Activated T-cell treated with anti-CD3 and anti-CD28 coated beads, Interleukin-2, amount 50 U/mL, for 72 hours (primary cell): ENCODE data around the gene WDR91. TPM values are rescaled to one million over a fixed set of nuclear protein-coding genes. Genes with fewer than 3 reads are reported as not detected.

Experiments
- ATAC-seq, 2 donors: fragments of 150-1000 bp; cut with Tn5 transposase; replicated peaks in 1 of 2; 2 replicates each; pipeline ENCODE4 v1.10.0; 2021; ENCODE audit warnings: moderate library complexity in 2 of 2, mild to moderate bottlenecking in 1 of 2
- DNase-seq, 2 donors: peaks; one replicate each; pipeline ENCODE4 v3.0.0; 2021 to 2022; ENCODE audit warnings: mixed read lengths in 1 of 2
- H3K27ac Mint-ChIP-seq: one replicate; pipeline ENCODE4 v1.8.0; 2022; ENCODE audit warnings: mild to moderate bottlenecking, moderate library complexity, mixed read lengths
- H3K27me3 Mint-ChIP-seq: one replicate; pipeline ENCODE4 v1.8.0; 2022; ENCODE audit warnings: low read depth, mixed read lengths
- H3K36me3 Mint-ChIP-seq, 2 donors: one replicate each; pipeline ENCODE4 v1.8.0; 2022; ENCODE audit warnings: mixed read lengths in 2 of 2, mild to moderate bottlenecking in 1 of 2; ENCODE audit not compliant: insufficient read depth in 2 of 2
- H3K4me1 Mint-ChIP-seq: one replicate; pipeline ENCODE4 v1.8.0; 2022; ENCODE audit warnings: low read depth, mixed read lengths
- H3K4me3 Mint-ChIP-seq, 2 donors: one replicate each; pipeline ENCODE4 v1.8.0; 2022; ENCODE audit warnings: mild to moderate bottlenecking in 2 of 2, mixed read lengths in 2 of 2, moderate library complexity in 2 of 2
- H3K9me3 Mint-ChIP-seq, 2 donors: one replicate each; pipeline ENCODE4 v1.8.0; 2022; ENCODE audit warnings: mixed read lengths in 2 of 2
- total RNA-seq, 2 donors: library from RNA; stranded (reverse); gene quantifications; one replicate each; pipeline ENCODE4 v1.2.3, GENCODE V29; 2022

WDR91 gene
- total RNA-seq, 2 donors from 2014 or later = 21.5 to 27.1 TPM

GRCh38 chr7:135189221-135189662 lies 22.1 kb downstream of the WDR91 start:
- no peaks in the 10 kb centered on the region for H3K27me3 Mint-ChIP-seq
- no peak overlapping the region for H3K4me3 Mint-ChIP-seq
- no peak for DNase-seq
- no peak overlapping the region for H3K27ac Mint-ChIP-seq
- peaks cover 1 to 16% of the 10 kb centered on the region in 2 donors for H3K36me3 Mint-ChIP-seq
- H3K4me1 Mint-ChIP-seq = peaks cover 14% of the 10 kb centered on the region
- H3K9me3 Mint-ChIP-seq = no peaks in the 10 kb centered on the region
- ATAC-seq = no peak

- peaks cover 14% of the 10 kb centered on the region for H3K4me1 Mint-ChIP-seq
- H3K4me3 Mint-ChIP-seq = no peak overlapping the region
- H3K36me3 Mint-ChIP-seq = peaks cover 4 to 22% of the 10 kb centered on the region in 2 donors
- DNase-seq = no peak
- H3K27ac Mint-ChIP-seq = no peak overlapping the region
- no peaks in the 10 kb centered on the region for H3K27me3 Mint-ChIP-seq
- ATAC-seq = no peak
- no peaks in the 10 kb centered on the region for H3K9me3 Mint-ChIP-seq
Observed at GRCh38 chr7:135188298-135188984, 22.9 kb downstream of the WDR91 start.

- Mint-ChIP-seq H3K36me3 (peaks cover 13 to 31% of the 10 kb centered on the region in 2 donors), H3K4me3 (peak overlapping the region; percentile 40 to 47), H3K27me3 (no peaks in the 10 kb centered on the region), H3K4me1 (peaks cover 14% of the 10 kb centered on the region), H3K9me3 (peaks cover 0 to 2% of the 10 kb centered on the region in 2 donors), H3K27ac (peak overlapping the region; percentile 66)
- ATAC-seq (peak; percentile 86), DNase-seq (peak; percentile 57)
Observed at GRCh38 chr7:135186841-135187253, 24.5 kb downstream of the WDR91 start.

- H3K27me3 Mint-ChIP-seq = no peaks in the 10 kb centered on the region
- H3K27ac Mint-ChIP-seq = no peak overlapping the region
- ATAC-seq (peak in 1 of 2 donors; percentile 13), DNase-seq (no peak)
- peak overlapping the region in 1 of 2 donors; percentile 40 for H3K4me3 Mint-ChIP-seq
- peaks cover 18 to 37% of the 10 kb centered on the region in 2 donors for H3K36me3 Mint-ChIP-seq
- H3K9me3 Mint-ChIP-seq = peaks cover 4 to 6% of the 10 kb centered on the region in 2 donors
- H3K4me1 Mint-ChIP-seq = peaks cover 14% of the 10 kb centered on the region
Observed at GRCh38 chr7:135186261-135186540, 25.1 kb downstream of the WDR91 start.

- Mint-ChIP-seq H3K4me1 (peaks cover 14% of the 10 kb centered on the region), H3K27me3 (no peaks in the 10 kb centered on the region), H3K27ac (peak overlapping the region; percentile 20), H3K9me3 (peaks cover 6% of the 10 kb centered on the region in 2 donors), H3K4me3 (no peak overlapping the region), H3K36me3 (peaks cover 18 to 39% of the 10 kb centered on the region in 2 donors)
- DNase-seq (no peak), ATAC-seq (no peak)
Observed at GRCh38 chr7:135185471-135186260, 25.7 kb downstream of the WDR91 start.

GRCh38 chr7:135184254-135184841 lies 27.0 kb downstream of the WDR91 start:
- DNase-seq = no peak
- Mint-ChIP-seq H3K27me3 (no peaks in the 10 kb centered on the region), H3K36me3 (peaks cover 23 to 46% of the 10 kb centered on the region in 2 donors), H3K4me1 (peaks cover 19% of the 10 kb centered on the region), H3K9me3 (peaks cover 9 to 10% of the 10 kb centered on the region in 2 donors), H3K4me3 (no peak overlapping the region), H3K27ac (no peak overlapping the region)
- ATAC-seq = no peak

GRCh38 chr7:135183478-135183877 lies 27.8 kb downstream of the WDR91 start:
- no peak for ATAC-seq
- Mint-ChIP-seq H3K4me3 (no peak overlapping the region), H3K27ac (no peak overlapping the region), H3K27me3 (no peaks in the 10 kb centered on the region), H3K9me3 (peaks cover 12 to 13% of the 10 kb centered on the region in 2 donors), H3K4me1 (peaks cover 19% of the 10 kb centered on the region), H3K36me3 (peaks cover 29 to 50% of the 10 kb centered on the region in 2 donors)
- DNase-seq = no peak

GRCh38 chr7:135181929-135182678 lies 29.2 kb downstream of the WDR91 start:
- Mint-ChIP-seq H3K9me3 (peaks cover 12 to 13% of the 10 kb centered on the region in 2 donors), H3K4me3 (no peak overlapping the region), H3K36me3 (peaks cover 29 to 51% of the 10 kb centered on the region in 2 donors), H3K4me1 (peaks cover 13% of the 10 kb centered on the region), H3K27me3 (no peaks in the 10 kb centered on the region), H3K27ac (no peak overlapping the region)
- ATAC-seq = no peak
- no peak for DNase-seq

- no peak overlapping the region for H3K27ac Mint-ChIP-seq
- peaks cover 6% of the 10 kb centered on the region for H3K4me1 Mint-ChIP-seq
- peaks cover 12 to 13% of the 10 kb centered on the region in 2 donors for H3K9me3 Mint-ChIP-seq
- no peak overlapping the region for H3K4me3 Mint-ChIP-seq
- peaks cover 29 to 49% of the 10 kb centered on the region in 2 donors for H3K36me3 Mint-ChIP-seq
- no peak for DNase-seq
- no peak for ATAC-seq
- no peaks in the 10 kb centered on the region for H3K27me3 Mint-ChIP-seq
Observed at GRCh38 chr7:135181261-135181928, 29.9 kb downstream of the WDR91 start.

GRCh38 chr7:135180122-135180521 lies 31.2 kb downstream of the WDR91 start:
- H3K4me3 Mint-ChIP-seq = no peak overlapping the region
- H3K4me1 Mint-ChIP-seq = peaks cover 6% of the 10 kb centered on the region
- H3K9me3 Mint-ChIP-seq = peaks cover 12 to 13% of the 10 kb centered on the region in 2 donors
- H3K36me3 Mint-ChIP-seq = peaks cover 29 to 44% of the 10 kb centered on the region in 2 donors
- H3K27me3 Mint-ChIP-seq = no peaks in the 10 kb centered on the region
- ATAC-seq (peak; percentile 80 to 81), DNase-seq (peak in 1 of 2 donors; percentile 48)
- H3K27ac Mint-ChIP-seq = no peak overlapping the region

- Mint-ChIP-seq H3K9me3 (peaks cover 12 to 13% of the 10 kb centered on the region in 2 donors), H3K4me1 (peaks cover 6% of the 10 kb centered on the region), H3K27ac (no peak overlapping the region), H3K4me3 (no peak overlapping the region), H3K36me3 (peaks cover 28 to 41% of the 10 kb centered on the region in 2 donors), H3K27me3 (no peaks in the 10 kb centered on the region)
- DNase-seq (no peak), ATAC-seq (no peak)
Observed at GRCh38 chr7:135179321-135179925, 31.9 kb downstream of the WDR91 start.

- Mint-ChIP-seq H3K4me3 (no peak overlapping the region), H3K27ac (no peak overlapping the region), H3K27me3 (no peaks in the 10 kb centered on the region), H3K36me3 (peaks cover 24 to 32% of the 10 kb centered on the region in 2 donors), H3K4me1 (peaks cover 6% of the 10 kb centered on the region), H3K9me3 (peaks cover 12 to 13% of the 10 kb centered on the region in 2 donors)
- DNase-seq (no peak), ATAC-seq (no peak)
Observed at GRCh38 chr7:135178364-135178763, 33.0 kb downstream of the WDR91 start.
